Keratinocyte (primary cell): ENCODE measurements around the gene DGKD.

Source experiments
- CTCF ChIP-seq, 3 experiments: IDR thresholded peaks in 1 of 3; conservative IDR thresholded peaks in 1 of 3; optimal IDR thresholded peaks in 1 of 3; 2 replicates in 2 of 3; 3 replicates in 1 of 3; pipeline versions ENCODE3 to v1.5.1; 2011; ENCODE audit warnings: low read length in 3 of 3, mild to moderate bottlenecking in 3 of 3, moderate library complexity in 2 of 3, control low read depth in 1 of 3, inconsistent platforms in 1 of 3; ENCODE audit not compliant: insufficient read depth in 2 of 3; ENCODE audit errors: extremely low read depth in 1 of 3
- EZH2 ChIP-seq: IDR thresholded peaks from one replicate; pipeline ENCODE4 v1.6.1; 2012; ENCODE audit warnings: inconsistent platforms, mild to moderate bottlenecking, low read length, moderate library complexity

GRCh38 chr2:233353101-233353768, 1.1 kb upstream of the DGKD start:
- TF ChIP-seq CTCF (optimal IDR thresholded peaks at IDR 0.05 in 1 of 3, IDR thresholded peaks at IDR 0.05 in 1 of 3, conservative IDR thresholded peaks at IDR 0.05 in 1 of 3; ENCODE audit: extremely low read depth in 1 of 3, insufficient read depth in 2 of 3, low read length in 3 of 3) (no peak), EZH2 (no peak)
